K562 (cell line): ENCODE measurements around the gene ENTPD8. TPM values are rescaled to one million over a fixed set of nuclear protein-coding genes. Genes with fewer than 3 reads are reported as not detected.
A peak's percentile ranks its signal among the peaks of the same experiment; 100 is the strongest.

ENCODE experiments used
- HCFC1 ChIP-seq: IDR thresholded peaks from 2 replicates; pipeline ENCODE4 v1.6.1; 2012; ENCODE audit warnings: low read depth, low read length, improper control_type of control experiment
- ILK ChIP-seq: fragments of 450-650 bp; IDR thresholded peaks from 2 replicates; pipeline ENCODE4 v1.6.1; 2016; ENCODE audit warnings: missing genetic modification characterization, low read depth, mild to moderate bottlenecking, missing compliant biosample characterization, moderate library complexity, borderline replicate concordance
- MCM5 ChIP-seq: fragments of 450-650 bp; IDR thresholded peaks from 2 replicates; pipeline ENCODE4 v1.6.1; 2016; ENCODE audit warnings: low read depth
- MTA3 ChIP-seq: fragments of 450-650 bp; formaldehyde crosslinking; IDR thresholded peaks from 2 replicates; pipeline ENCODE4 v1.6.1; 2017; ENCODE audit warnings: mild to moderate bottlenecking, borderline replicate concordance
- polyA plus RNA-seq, 8 experiments: library from polyadenylated mRNA; depleted of rRNA in 4 of 8; stranded (reverse) in 5 of 8; unstranded in 3 of 8; fragments of >200 nt; fragmentation: Nextera tagmentation in 2 of 8; fragmentation: Illumina TruSeq in 1 of 8; extraction: Ambion mirVana in 2 of 8; extraction: Trizol in 1 of 8; gene quantifications; 2 replicates each; pipeline versions ENCODE4 v1.2.1 to v1.2.3, GENCODE V29; 2011 to 2014; ENCODE audit warnings: inconsistent platforms in 1 of 8, missing spikeins in 1 of 8
- total RNA-seq, 7 experiments: library from RNA; depleted of rRNA in 6 of 7; stranded (reverse); fragments of >200 nt in 6 of 7; fragmentation: Illumina TruSeq in 2 of 7; extraction: Trizol in 2 of 7; gene quantifications; 2 replicates each; pipeline versions ENCODE4 v1.2.1 to v1.2.3, GENCODE V29; 2011 to 2021; ENCODE audit warnings: low replicate concordance in 1 of 7
- TF ChIP-seq, protein P1 (sequence below), 2 experiments: fragments of 450-650 bp; formaldehyde crosslinking in 1 of 2; IDR thresholded peaks; 2 replicates each; pipeline versions ENCODE4 v1.4.0 to v1.6.1; 2014 to 2020; ENCODE audit warnings: mild to moderate bottlenecking in 2 of 2, borderline replicate concordance in 1 of 2, low read depth in 1 of 2
- TF ChIP-seq, protein P2 (sequence below): fragments of 450-650 bp; formaldehyde crosslinking; IDR thresholded peaks from 2 replicates; pipeline ENCODE4 v1.4.0; 2022; ENCODE audit warnings: missing genetic modification characterization
- TF ChIP-seq, protein P3 (sequence below): fragments of 250-450 bp; sonication (Bioruptor Pico); IDR thresholded peaks from 2 replicates; pipeline ENCODE4 v1.5.0; 2021; ENCODE audit warnings: mild to moderate bottlenecking, moderate library complexity
- TF ChIP-seq, protein P4 (sequence below): sonication (generic); formaldehyde crosslinking; IDR thresholded peaks from 2 replicates; pipeline ENCODE4 v1.8.1; 2023; ENCODE audit warnings: mild to moderate bottlenecking, missing genetic modification reagents

The ENTPD8 gene
- total and polyA plus RNA-seq, 9 of the 15 experiments (the other 6 are each of a cell fraction or from before 2014, with no cell fraction given) = 0.06 to 0.27 (median 0.19) TPM; not detected in 5

DNA sequence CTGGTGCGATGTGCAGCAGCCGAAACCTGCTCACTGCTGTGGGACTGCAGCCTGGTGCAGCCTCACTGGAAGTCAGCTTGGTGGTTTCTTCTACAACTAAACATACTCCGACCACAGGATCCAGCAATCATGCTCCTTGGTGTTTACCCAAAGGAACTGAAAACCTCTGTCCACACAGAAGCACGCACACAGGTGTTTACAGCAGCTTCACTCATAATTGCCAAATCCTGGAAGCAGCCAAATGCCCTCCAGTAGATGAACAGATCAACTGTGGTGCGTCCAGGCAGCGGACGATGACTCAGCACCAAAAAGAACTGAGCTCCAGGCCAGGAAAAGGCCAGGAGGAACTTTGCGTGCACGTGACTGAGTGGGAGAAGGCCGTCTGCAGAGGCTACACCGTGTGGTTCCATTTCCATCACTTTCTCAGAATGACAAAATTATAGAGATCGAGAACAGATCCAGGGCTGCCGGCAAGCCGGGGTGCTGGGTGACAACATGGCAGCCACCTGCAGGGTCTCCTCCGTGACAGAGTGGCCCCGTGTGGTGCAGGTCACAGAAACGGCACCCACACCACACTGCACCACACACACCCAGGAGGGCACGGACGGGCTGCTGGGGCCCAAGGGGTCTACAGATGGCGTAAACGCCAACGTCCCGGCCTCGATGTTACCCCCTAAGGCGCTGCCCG is 41.1 kb upstream of the ENTPD8 start (continued):
- TF ChIP-seq, protein P1, sequence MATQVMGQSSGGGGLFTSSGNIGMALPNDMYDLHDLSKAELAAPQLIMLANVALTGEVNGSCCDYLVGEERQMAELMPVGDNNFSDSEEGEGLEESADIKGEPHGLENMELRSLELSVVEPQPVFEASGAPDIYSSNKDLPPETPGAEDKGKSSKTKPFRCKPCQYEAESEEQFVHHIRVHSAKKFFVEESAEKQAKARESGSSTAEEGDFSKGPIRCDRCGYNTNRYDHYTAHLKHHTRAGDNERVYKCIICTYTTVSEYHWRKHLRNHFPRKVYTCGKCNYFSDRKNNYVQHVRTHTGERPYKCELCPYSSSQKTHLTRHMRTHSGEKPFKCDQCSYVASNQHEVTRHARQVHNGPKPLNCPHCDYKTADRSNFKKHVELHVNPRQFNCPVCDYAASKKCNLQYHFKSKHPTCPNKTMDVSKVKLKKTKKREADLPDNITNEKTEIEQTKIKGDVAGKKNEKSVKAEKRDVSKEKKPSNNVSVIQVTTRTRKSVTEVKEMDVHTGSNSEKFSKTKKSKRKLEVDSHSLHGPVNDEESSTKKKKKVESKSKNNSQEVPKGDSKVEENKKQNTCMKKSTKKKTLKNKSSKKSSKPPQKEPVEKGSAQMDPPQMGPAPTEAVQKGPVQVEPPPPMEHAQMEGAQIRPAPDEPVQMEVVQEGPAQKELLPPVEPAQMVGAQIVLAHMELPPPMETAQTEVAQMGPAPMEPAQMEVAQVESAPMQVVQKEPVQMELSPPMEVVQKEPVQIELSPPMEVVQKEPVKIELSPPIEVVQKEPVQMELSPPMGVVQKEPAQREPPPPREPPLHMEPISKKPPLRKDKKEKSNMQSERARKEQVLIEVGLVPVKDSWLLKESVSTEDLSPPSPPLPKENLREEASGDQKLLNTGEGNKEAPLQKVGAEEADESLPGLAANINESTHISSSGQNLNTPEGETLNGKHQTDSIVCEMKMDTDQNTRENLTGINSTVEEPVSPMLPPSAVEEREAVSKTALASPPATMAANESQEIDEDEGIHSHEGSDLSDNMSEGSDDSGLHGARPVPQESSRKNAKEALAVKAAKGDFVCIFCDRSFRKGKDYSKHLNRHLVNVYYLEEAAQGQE (IDR thresholded peaks at IDR 0.05; ENCODE audit: borderline replicate concordance) = peak; percentile 33
- TF ChIP-seq, protein P1 (CRISPR knock-in tag; IDR thresholded peaks at IDR 0.05; ENCODE audit: low read depth) = no peak
- TF ChIP-seq, protein P2, sequence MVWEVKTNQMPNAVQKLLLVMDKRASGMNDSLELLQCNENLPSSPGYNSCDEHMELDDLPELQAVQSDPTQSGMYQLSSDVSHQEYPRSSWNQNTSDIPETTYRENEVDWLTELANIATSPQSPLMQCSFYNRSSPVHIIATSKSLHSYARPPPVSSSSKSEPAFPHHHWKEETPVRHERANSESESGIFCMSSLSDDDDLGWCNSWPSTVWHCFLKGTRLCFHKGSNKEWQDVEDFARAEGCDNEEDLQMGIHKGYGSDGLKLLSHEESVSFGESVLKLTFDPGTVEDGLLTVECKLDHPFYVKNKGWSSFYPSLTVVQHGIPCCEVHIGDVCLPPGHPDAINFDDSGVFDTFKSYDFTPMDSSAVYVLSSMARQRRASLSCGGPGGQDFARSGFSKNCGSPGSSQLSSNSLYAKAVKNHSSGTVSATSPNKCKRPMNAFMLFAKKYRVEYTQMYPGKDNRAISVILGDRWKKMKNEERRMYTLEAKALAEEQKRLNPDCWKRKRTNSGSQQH = 0 out of 2 replicates have a peak, but pooled peaks have one; percentile 4
- peak; percentile 75; the same call in 1 of the 2 replicates for TF ChIP-seq MTA3
- TF ChIP-seq HCFC1 = no peak
- no peak for TF ChIP-seq ILK (tag)
- TF ChIP-seq, protein P3, sequence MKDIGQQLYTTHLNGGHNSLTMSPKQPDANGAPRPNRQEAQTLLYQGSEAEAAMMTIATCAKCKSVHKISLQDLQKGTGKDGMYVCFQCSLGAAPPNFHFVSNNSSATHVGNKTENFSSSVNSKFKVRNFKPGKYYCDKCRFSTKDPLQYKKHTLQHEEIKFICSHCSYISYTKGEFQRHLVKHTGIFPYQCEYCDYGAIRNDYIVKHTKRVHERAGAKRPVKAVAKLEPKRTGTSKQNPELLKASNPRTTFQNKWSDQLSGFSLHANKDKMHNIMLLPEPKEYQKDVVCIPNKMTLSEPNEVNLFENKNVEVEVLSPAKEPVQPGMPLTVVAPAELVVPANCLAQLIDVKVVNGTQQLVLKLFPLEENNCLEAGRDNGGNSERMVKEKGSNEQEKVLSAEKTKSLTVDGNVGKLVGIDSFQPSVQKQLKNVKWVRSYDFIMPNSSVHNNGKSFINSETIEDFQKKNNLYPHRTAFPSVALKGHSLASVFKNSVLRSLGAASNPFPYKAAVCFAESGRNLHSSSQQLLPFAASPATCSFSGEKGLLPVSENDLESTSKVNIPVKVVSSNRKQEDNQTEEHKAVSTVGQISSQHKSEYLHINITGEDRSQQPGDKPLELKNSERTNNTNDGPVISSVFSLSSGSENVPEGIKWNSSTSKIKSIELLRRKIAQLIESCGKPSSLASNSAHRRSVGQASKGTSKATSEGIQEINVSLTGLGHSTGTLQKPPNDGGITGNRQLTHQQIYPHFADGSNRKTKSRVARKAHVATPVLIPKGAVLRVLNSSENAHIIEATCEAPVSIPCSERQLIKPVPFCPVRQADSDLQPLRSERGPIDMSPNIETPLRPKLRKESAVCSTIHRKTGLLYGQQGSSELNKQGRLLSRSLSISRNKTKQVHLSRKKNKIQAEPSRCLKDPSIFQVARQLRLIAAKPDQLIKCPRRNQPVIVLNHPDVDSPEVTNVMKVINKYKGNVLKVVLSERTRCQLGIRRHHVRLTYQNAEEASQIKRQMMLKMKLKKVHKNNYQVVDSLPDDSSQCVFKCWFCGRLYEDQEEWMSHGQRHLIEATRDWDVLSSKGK = no peak
- no peak for TF ChIP-seq MCM5
- TF ChIP-seq, protein P4, sequence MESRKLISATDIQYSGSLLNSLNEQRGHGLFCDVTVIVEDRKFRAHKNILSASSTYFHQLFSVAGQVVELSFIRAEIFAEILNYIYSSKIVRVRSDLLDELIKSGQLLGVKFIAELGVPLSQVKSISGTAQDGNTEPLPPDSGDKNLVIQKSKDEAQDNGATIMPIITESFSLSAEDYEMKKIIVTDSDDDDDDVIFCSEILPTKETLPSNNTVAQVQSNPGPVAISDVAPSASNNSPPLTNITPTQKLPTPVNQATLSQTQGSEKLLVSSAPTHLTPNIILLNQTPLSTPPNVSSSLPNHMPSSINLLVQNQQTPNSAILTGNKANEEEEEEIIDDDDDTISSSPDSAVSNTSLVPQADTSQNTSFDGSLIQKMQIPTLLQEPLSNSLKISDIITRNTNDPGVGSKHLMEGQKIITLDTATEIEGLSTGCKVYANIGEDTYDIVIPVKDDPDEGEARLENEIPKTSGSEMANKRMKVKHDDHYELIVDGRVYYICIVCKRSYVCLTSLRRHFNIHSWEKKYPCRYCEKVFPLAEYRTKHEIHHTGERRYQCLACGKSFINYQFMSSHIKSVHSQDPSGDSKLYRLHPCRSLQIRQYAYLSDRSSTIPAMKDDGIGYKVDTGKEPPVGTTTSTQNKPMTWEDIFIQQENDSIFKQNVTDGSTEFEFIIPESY (CRISPR knock-in tag) = no peak
